GM23338 (cell line): ENCODE results near the gene TTC3. TPM values are rescaled to one million over a fixed set of nuclear protein-coding genes. Genes with fewer than 3 reads are reported as not detected.
A peak's percentile ranks its signal among the peaks of the same experiment; 100 is the strongest.

ENCODE experiments used
- ATAC-seq: fragments of 200-7000 bp; cut with Tn5 transposase; 3 replicates; pipeline ENCODE4 v1.9.1; 2020
- DNase-seq: peaks from one replicate; pipeline ENCODE4 v3.0.0-alpha.2; 2015; ENCODE audit warnings: low spot score
- H2AFZ ChIP-seq: fragments of 200-600 bp; sonication (generic); 2 replicates; pipeline ENCODE4 v1.8.0; 2016; ENCODE audit warnings: antibody characterized with exemption, mild to moderate bottlenecking, moderate library complexity
- H3F3A ChIP-seq: fragments of 200-600 bp; sonication (generic); replicated peaks from 2 replicates; pipeline ENCODE4 v1.8.0; 2017; ENCODE audit warnings: antibody characterized with exemption, mixed run types, low read depth
- H3K27ac ChIP-seq: fragments of 200-600 bp; sonication (generic); 2 replicates; pipeline ENCODE4 v1.6.1; 2016; ENCODE audit warnings: low read depth
- H3K27me3 ChIP-seq: fragments of 200-600 bp; sonication (generic); 2 replicates; pipeline ENCODE4 v1.8.0; 2016; ENCODE audit warnings: mild to moderate bottlenecking, mixed run types, moderate library complexity; ENCODE audit not compliant: insufficient read depth
- H3K36me3 ChIP-seq: fragments of 200-600 bp; sonication (generic); 2 replicates; pipeline ENCODE4 v1.8.0; 2016; ENCODE audit warnings: mild to moderate bottlenecking; ENCODE audit not compliant: insufficient read depth
- H3K4me1 ChIP-seq: fragments of 200-600 bp; sonication (generic); 2 replicates; pipeline ENCODE4 v1.8.0; 2016; ENCODE audit warnings: mild to moderate bottlenecking, moderate library complexity; ENCODE audit not compliant: insufficient read depth
- H3K4me2 ChIP-seq: fragments of 200-600 bp; sonication (generic); 2 replicates; pipeline ENCODE4 v1.7.1; 2017; ENCODE audit warnings: mixed run types
- H3K4me3 ChIP-seq: fragments of 200-600 bp; sonication (generic); 2 replicates; pipeline ENCODE4 v1.6.1; 2016; ENCODE audit warnings: mixed run types
- H3K79me2 ChIP-seq: fragments of 200-600 bp; sonication (generic); replicated peaks from 2 replicates; pipeline ENCODE4 v1.8.0; 2017; ENCODE audit warnings: mild to moderate bottlenecking; ENCODE audit not compliant: insufficient read depth
- H3K9me2 ChIP-seq: fragments of 200-600 bp; sonication (generic); 2 replicates; pipeline ENCODE4 v1.8.0; 2017; ENCODE audit not compliant: insufficient read depth
- H4K20me1 ChIP-seq: fragments of 200-600 bp; sonication (generic); replicated peaks from 2 replicates; pipeline ENCODE4 v1.8.0; 2017; ENCODE audit warnings: mild to moderate bottlenecking; ENCODE audit not compliant: insufficient read depth
- H3K27ac Mint-ChIP-seq: 2 replicates; pipeline ENCODE4 v1.8.0; 2020; ENCODE audit warnings: inconsistent platforms, mild to moderate bottlenecking, moderate library complexity, mixed read lengths
- H3K27me3 Mint-ChIP-seq: 3 replicates; pipeline ENCODE4 v1.8.0; 2022; ENCODE audit warnings: low read depth, mild to moderate bottlenecking, moderate library complexity, mixed read lengths, inconsistent platforms; ENCODE audit not compliant: insufficient read depth, poor library complexity
- H3K36me3 Mint-ChIP-seq: 3 replicates; pipeline ENCODE4 v1.8.0; 2021; ENCODE audit warnings: low read depth, mild to moderate bottlenecking, inconsistent platforms, moderate library complexity, mixed read lengths
- H3K4me1 Mint-ChIP-seq: 3 replicates; pipeline ENCODE4 v1.8.0; 2020; ENCODE audit warnings: mild to moderate bottlenecking, inconsistent platforms, mixed read lengths
- H3K4me3 Mint-ChIP-seq: 3 replicates; pipeline ENCODE4 v1.8.0; 2021; ENCODE audit warnings: moderate library complexity, mild to moderate bottlenecking, inconsistent platforms, mixed read lengths
- H3K9me3 Mint-ChIP-seq: 3 replicates; pipeline ENCODE4 v1.8.0; 2020; ENCODE audit warnings: moderate library complexity, mild to moderate bottlenecking, inconsistent platforms, mixed read lengths
- CREB1 ChIP-seq: fragments of 250-450 bp; sonication (Bioruptor Pico); IDR thresholded peaks from 2 replicates; pipeline ENCODE4 v1.5.0; 2020; ENCODE audit warnings: low read depth, mild to moderate bottlenecking, moderate library complexity
- EZH2 ChIP-seq: fragments of 200-600 bp; sonication (generic); IDR thresholded peaks from one replicate; pipeline ENCODE4 v1.8.0; 2017; ENCODE audit warnings: antibody characterized with exemption, mild to moderate bottlenecking, low read depth; ENCODE audit not compliant: unreplicated experiment
- EZH2phosphoT487 ChIP-seq: fragments of 200-600 bp; sonication (generic); IDR thresholded peaks from one replicate; pipeline ENCODE4 v1.8.1; 2018; ENCODE audit warnings: antibody characterized with exemption; ENCODE audit not compliant: unreplicated experiment
- JUNB ChIP-seq: IDR thresholded peaks from one replicate; pipeline ENCODE4 v1.6.1; 2016; ENCODE audit warnings: antibody characterized with exemption; ENCODE audit not compliant: unreplicated experiment
- NANOG ChIP-seq: IDR thresholded peaks from 2 replicates; pipeline ENCODE4 v1.6.1; 2016; ENCODE audit warnings: antibody characterized with exemption, borderline replicate concordance
- POLR2AphosphoS5 ChIP-seq: IDR thresholded peaks from 2 replicates; pipeline ENCODE4 v1.6.1; 2016; ENCODE audit warnings: antibody characterized with exemption, low read depth
- STAT1 ChIP-seq: IDR thresholded peaks from one replicate; pipeline ENCODE4 v1.6.1; 2016; ENCODE audit warnings: antibody characterized with exemption; ENCODE audit not compliant: unreplicated experiment
- ZNF114 ChIP-seq: fragments of 250-450 bp; sonication (Bioruptor Pico); IDR thresholded peaks from 2 replicates; pipeline ENCODE4 v1.5.0; 2020; ENCODE audit warnings: mild to moderate bottlenecking, moderate library complexity
- ZNF331 ChIP-seq: fragments of 250-450 bp; sonication (Bioruptor Pico); IDR thresholded peaks from 2 replicates; pipeline ENCODE4 v1.5.0; 2020; ENCODE audit warnings: low read depth, mild to moderate bottlenecking, moderate library complexity
- polyA plus RNA-seq: library from polyadenylated mRNA; unstranded; fragments of >200 nt; fragmentation: Nextera tagmentation; extraction: Ambion mirVana; gene quantifications from 2 replicates; pipeline ENCODE4 v1.2.1, GENCODE V29; 2016
- total RNA-seq: library from RNA; depleted of rRNA; stranded (reverse); fragments of >200 nt; shearing (Covaris generic); gene quantifications from 2 replicates; pipeline ENCODE4 v1.2.3, GENCODE V29; 2014
- TF ChIP-seq, protein P1 (sequence below), 2 experiments: fragments of 200-600 bp in 1 of 2; sonication (generic) in 1 of 2; conservative IDR thresholded peaks; 2 replicates each; pipeline versions ENCODE4 v1.5.1 to v1.6.1; 2016 to 2017; ENCODE audit warnings: antibody characterized with exemption in 2 of 2, low read depth in 2 of 2, mild to moderate bottlenecking in 2 of 2, moderate library complexity in 1 of 2
- TF ChIP-seq, protein P2 (sequence below): IDR thresholded peaks from 2 replicates; pipeline ENCODE4 v1.6.1; 2016; ENCODE audit warnings: antibody characterized with exemption
- TF ChIP-seq, protein P3 (sequence below): fragments of 250-450 bp; sonication (Bioruptor Pico); IDR thresholded peaks from 2 replicates; pipeline ENCODE4 v1.5.0; 2020; ENCODE audit warnings: mild to moderate bottlenecking, moderate library complexity
- TF ChIP-seq, protein P4 (sequence below): IDR thresholded peaks from one replicate; pipeline ENCODE4 v1.6.1; 2018; ENCODE audit warnings: antibody characterized with exemption; ENCODE audit not compliant: unreplicated experiment

The TTC3 gene
- total and polyA plus RNA-seq, 2 experiments from 2014 or later = 28.9 to 48.6 TPM

DNA sequence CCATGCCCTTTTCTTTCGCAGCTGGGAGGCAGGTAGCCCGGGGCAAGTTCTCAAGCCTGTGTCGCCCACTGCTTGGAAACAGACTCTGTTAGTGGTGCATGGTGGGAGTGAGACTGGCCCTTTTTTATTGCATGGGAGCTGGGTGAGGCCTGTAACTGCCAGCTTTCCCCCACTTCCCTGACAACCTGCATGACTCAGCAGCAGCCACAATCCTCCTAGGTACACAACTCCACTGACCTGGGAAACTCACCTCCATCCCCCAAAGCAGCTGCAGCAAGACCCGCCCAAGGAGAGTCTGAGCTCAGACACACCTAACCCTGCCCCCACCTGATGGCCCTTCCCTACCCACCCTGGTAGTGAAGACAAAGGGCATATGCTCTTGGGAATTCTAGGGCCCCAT, 26.0 kb upstream of the TTC3 start:
- Histone ChIP-seq H3K79me2 (no peaks in the 10 kb centered on the region), H4K20me1 (no peaks in the 10 kb centered on the region), H3K27ac (no peak overlapping the region), H3K4me1 (peaks cover 11% of the 10 kb centered on the region; the same call in 1 of the 2 replicates), H3K9me2 (no peaks in the 10 kb centered on the region), H3F3A (no peaks in the 10 kb centered on the region), H2AFZ (peak overlapping the region; percentile 69), H3K27me3 (peaks cover 39% of the 10 kb centered on the region), H3K4me2 (peak overlapping the region; percentile 23; the same call in 1 of the 2 replicates), H3K4me3 (no peak overlapping the region), H3K36me3 (no peaks in the 10 kb centered on the region)
- H3K27me3 Mint-ChIP-seq = peaks cover 30% of the 10 kb centered on the region
- peak; percentile 49 for ATAC-seq
- no peaks in the 10 kb centered on the region for H3K9me3 Mint-ChIP-seq
- no peaks in the 10 kb centered on the region for H3K36me3 Mint-ChIP-seq
- peaks cover 33% of the 10 kb centered on the region for H3K4me1 Mint-ChIP-seq
- H3K27ac Mint-ChIP-seq = no peak overlapping the region
- H3K4me3 Mint-ChIP-seq = no peak overlapping the region
- DNase-seq = no peak
- TF ChIP-seq EZH2 (no peak), POLR2AphosphoS5 (no peak), STAT1 (no peak), JUNB (no peak), ZNF114 (CRISPR knock-in tag) (no peak), NANOG (no peak), EZH2phosphoT487 (no peak), ZNF331 (no peak), CREB1 (CRISPR knock-in tag) (no peak)
- TF ChIP-seq, protein P1, sequence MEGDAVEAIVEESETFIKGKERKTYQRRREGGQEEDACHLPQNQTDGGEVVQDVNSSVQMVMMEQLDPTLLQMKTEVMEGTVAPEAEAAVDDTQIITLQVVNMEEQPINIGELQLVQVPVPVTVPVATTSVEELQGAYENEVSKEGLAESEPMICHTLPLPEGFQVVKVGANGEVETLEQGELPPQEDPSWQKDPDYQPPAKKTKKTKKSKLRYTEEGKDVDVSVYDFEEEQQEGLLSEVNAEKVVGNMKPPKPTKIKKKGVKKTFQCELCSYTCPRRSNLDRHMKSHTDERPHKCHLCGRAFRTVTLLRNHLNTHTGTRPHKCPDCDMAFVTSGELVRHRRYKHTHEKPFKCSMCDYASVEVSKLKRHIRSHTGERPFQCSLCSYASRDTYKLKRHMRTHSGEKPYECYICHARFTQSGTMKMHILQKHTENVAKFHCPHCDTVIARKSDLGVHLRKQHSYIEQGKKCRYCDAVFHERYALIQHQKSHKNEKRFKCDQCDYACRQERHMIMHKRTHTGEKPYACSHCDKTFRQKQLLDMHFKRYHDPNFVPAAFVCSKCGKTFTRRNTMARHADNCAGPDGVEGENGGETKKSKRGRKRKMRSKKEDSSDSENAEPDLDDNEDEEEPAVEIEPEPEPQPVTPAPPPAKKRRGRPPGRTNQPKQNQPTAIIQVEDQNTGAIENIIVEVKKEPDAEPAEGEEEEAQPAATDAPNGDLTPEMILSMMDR (conservative IDR thresholded peaks at IDR 0.05; ENCODE audit: low read depth in 2 of 2) = no peak
- TF ChIP-seq, protein P2, sequence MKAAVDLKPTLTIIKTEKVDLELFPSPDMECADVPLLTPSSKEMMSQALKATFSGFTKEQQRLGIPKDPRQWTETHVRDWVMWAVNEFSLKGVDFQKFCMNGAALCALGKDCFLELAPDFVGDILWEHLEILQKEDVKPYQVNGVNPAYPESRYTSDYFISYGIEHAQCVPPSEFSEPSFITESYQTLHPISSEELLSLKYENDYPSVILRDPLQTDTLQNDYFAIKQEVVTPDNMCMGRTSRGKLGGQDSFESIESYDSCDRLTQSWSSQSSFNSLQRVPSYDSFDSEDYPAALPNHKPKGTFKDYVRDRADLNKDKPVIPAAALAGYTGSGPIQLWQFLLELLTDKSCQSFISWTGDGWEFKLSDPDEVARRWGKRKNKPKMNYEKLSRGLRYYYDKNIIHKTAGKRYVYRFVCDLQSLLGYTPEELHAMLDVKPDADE = no peak
- TF ChIP-seq, protein P3, sequence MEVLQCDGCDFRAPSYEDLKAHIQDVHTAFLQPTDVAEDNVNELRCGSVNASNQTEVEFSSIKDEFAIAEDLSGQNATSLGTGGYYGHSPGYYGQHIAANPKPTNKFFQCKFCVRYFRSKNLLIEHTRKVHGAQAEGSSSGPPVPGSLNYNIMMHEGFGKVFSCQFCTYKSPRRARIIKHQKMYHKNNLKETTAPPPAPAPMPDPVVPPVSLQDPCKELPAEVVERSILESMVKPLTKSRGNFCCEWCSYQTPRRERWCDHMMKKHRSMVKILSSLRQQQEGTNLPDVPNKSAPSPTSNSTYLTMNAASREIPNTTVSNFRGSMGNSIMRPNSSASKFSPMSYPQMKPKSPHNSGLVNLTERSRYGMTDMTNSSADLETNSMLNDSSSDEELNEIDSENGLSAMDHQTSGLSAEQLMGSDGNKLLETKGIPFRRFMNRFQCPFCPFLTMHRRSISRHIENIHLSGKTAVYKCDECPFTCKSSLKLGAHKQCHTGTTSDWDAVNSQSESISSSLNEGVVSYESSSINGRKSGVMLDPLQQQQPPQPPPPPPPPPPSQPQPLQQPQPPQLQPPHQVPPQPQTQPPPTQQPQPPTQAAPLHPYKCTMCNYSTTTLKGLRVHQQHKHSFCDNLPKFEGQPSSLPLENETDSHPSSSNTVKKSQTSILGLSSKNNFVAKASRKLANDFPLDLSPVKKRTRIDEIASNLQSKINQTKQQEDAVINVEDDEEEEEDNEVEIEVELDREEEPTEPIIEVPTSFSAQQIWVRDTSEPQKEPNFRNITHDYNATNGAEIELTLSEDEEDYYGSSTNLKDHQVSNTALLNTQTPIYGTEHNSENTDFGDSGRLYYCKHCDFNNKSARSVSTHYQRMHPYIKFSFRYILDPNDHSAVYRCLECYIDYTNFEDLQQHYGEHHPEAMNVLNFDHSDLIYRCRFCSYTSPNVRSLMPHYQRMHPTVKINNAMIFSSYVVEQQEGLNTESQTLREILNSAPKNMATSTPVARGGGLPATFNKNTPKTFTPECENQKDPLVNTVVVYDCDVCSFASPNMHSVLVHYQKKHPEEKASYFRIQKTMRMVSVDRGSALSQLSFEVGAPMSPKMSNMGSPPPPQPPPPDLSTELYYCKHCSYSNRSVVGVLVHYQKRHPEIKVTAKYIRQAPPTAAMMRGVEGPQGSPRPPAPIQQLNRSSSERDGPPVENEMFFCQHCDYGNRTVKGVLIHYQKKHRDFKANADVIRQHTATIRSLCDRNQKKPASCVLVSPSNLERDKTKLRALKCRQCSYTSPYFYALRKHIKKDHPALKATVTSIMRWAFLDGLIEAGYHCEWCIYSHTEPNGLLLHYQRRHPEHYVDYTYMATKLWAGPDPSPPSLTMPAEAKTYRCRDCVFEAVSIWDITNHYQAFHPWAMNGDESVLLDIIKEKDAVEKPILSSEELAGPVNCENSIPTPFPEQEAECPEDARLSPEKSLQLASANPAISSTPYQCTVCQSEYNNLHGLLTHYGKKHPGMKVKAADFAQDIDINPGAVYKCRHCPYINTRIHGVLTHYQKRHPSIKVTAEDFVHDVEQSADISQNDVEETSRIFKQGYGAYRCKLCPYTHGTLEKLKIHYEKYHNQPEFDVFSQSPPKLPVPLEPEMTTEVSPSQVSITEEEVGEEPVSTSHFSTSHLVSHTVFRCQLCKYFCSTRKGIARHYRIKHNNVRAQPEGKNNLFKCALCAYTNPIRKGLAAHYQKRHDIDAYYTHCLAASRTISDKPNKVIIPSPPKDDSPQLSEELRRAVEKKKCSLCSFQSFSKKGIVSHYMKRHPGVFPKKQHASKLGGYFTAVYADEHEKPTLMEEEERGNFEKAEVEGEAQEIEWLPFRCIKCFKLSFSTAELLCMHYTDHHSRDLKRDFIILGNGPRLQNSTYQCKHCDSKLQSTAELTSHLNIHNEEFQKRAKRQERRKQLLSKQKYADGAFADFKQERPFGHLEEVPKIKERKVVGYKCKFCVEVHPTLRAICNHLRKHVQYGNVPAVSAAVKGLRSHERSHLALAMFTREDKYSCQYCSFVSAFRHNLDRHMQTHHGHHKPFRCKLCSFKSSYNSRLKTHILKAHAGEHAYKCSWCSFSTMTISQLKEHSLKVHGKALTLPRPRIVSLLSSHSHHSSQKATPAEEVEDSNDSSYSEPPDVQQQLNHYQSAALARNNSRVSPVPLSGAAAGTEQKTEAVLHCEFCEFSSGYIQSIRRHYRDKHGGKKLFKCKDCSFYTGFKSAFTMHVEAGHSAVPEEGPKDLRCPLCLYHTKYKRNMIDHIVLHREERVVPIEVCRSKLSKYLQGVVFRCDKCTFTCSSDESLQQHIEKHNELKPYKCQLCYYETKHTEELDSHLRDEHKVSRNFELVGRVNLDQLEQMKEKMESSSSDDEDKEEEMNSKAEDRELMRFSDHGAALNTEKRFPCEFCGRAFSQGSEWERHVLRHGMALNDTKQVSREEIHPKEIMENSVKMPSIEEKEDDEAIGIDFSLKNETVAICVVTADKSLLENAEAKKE = no peak
- TF ChIP-seq, protein P4, sequence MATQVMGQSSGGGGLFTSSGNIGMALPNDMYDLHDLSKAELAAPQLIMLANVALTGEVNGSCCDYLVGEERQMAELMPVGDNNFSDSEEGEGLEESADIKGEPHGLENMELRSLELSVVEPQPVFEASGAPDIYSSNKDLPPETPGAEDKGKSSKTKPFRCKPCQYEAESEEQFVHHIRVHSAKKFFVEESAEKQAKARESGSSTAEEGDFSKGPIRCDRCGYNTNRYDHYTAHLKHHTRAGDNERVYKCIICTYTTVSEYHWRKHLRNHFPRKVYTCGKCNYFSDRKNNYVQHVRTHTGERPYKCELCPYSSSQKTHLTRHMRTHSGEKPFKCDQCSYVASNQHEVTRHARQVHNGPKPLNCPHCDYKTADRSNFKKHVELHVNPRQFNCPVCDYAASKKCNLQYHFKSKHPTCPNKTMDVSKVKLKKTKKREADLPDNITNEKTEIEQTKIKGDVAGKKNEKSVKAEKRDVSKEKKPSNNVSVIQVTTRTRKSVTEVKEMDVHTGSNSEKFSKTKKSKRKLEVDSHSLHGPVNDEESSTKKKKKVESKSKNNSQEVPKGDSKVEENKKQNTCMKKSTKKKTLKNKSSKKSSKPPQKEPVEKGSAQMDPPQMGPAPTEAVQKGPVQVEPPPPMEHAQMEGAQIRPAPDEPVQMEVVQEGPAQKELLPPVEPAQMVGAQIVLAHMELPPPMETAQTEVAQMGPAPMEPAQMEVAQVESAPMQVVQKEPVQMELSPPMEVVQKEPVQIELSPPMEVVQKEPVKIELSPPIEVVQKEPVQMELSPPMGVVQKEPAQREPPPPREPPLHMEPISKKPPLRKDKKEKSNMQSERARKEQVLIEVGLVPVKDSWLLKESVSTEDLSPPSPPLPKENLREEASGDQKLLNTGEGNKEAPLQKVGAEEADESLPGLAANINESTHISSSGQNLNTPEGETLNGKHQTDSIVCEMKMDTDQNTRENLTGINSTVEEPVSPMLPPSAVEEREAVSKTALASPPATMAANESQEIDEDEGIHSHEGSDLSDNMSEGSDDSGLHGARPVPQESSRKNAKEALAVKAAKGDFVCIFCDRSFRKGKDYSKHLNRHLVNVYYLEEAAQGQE = no peak
